H1 (cell line): ENCODE data around the gene PITRM1. TPM values are rescaled to one million over a fixed set of nuclear protein-coding genes. Genes with fewer than 3 reads are reported as not detected.

Experiments
- CHD1 ChIP-seq: IDR thresholded peaks from 2 replicates; pipeline ENCODE4 v1.6.1; 2012; ENCODE audit warnings: low read depth, low read length, improper control_type of control experiment
- polyA plus RNA-seq, 7 experiments: library from polyadenylated mRNA; depleted of rRNA in 3 of 7; stranded (reverse) in 5 of 7; unstranded in 2 of 7; fragments of >200 nt in 5 of 7; fragments of 200-250 nt in 2 of 7; gene quantifications; 1 replicate in 5 of 7; 2 replicates in 1 of 7; 4 replicates in 1 of 7; pipeline versions ENCODE4 v1.2.1 to v1.2.3, GENCODE V29; 2011 to 2013; ENCODE audit warnings: missing spikeins in 2 of 7, mixed read lengths in 2 of 7
- total RNA-seq: library from RNA; stranded (reverse); fragmentation: NEBNext Ultra II Directional; extraction: Animal tissue kit (Norgen Biotek cat#: 25700); gene quantifications from 2 replicates; pipeline ENCODE4 v1.2.1, GENCODE V29; 2021
- TF ChIP-seq, protein P1 (sequence below): fragments of 300-600 bp; sonication (generic); IDR thresholded peaks from 2 replicates; pipeline ENCODE4 v1.7.1; 2012; ENCODE audit warnings: low read length, moderate library complexity, mild to moderate bottlenecking, inconsistent platforms; ENCODE audit not compliant: insufficient replicate concordance

Gene PITRM1
- total and polyA plus RNA-seq, 2 of the 8 experiments (the other 6 are each of a cell fraction or from before 2014, with no cell fraction given), result 18.6 to 31.5 TPM

DNA sequence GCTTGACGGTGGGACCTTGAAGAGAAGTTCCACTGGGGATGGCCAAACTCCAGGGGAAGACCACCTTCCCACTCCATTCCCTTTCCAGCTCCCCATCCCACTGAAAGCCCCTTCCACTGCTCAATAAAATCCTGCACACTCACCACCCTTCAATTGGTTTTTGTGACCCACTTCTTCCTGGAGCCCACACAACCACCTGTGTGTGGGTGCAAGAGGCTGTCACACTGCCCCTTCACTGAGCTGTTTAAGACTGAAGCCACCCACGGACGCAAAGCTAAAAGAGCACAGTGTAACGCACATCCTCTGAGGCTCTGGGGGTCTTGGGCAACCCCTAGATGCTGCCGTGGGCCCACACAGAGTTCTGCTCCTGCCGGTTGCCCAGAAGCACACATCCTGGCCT is 12.8 kb upstream of the PITRM1 start (continued):
- TF ChIP-seq, protein P1, sequence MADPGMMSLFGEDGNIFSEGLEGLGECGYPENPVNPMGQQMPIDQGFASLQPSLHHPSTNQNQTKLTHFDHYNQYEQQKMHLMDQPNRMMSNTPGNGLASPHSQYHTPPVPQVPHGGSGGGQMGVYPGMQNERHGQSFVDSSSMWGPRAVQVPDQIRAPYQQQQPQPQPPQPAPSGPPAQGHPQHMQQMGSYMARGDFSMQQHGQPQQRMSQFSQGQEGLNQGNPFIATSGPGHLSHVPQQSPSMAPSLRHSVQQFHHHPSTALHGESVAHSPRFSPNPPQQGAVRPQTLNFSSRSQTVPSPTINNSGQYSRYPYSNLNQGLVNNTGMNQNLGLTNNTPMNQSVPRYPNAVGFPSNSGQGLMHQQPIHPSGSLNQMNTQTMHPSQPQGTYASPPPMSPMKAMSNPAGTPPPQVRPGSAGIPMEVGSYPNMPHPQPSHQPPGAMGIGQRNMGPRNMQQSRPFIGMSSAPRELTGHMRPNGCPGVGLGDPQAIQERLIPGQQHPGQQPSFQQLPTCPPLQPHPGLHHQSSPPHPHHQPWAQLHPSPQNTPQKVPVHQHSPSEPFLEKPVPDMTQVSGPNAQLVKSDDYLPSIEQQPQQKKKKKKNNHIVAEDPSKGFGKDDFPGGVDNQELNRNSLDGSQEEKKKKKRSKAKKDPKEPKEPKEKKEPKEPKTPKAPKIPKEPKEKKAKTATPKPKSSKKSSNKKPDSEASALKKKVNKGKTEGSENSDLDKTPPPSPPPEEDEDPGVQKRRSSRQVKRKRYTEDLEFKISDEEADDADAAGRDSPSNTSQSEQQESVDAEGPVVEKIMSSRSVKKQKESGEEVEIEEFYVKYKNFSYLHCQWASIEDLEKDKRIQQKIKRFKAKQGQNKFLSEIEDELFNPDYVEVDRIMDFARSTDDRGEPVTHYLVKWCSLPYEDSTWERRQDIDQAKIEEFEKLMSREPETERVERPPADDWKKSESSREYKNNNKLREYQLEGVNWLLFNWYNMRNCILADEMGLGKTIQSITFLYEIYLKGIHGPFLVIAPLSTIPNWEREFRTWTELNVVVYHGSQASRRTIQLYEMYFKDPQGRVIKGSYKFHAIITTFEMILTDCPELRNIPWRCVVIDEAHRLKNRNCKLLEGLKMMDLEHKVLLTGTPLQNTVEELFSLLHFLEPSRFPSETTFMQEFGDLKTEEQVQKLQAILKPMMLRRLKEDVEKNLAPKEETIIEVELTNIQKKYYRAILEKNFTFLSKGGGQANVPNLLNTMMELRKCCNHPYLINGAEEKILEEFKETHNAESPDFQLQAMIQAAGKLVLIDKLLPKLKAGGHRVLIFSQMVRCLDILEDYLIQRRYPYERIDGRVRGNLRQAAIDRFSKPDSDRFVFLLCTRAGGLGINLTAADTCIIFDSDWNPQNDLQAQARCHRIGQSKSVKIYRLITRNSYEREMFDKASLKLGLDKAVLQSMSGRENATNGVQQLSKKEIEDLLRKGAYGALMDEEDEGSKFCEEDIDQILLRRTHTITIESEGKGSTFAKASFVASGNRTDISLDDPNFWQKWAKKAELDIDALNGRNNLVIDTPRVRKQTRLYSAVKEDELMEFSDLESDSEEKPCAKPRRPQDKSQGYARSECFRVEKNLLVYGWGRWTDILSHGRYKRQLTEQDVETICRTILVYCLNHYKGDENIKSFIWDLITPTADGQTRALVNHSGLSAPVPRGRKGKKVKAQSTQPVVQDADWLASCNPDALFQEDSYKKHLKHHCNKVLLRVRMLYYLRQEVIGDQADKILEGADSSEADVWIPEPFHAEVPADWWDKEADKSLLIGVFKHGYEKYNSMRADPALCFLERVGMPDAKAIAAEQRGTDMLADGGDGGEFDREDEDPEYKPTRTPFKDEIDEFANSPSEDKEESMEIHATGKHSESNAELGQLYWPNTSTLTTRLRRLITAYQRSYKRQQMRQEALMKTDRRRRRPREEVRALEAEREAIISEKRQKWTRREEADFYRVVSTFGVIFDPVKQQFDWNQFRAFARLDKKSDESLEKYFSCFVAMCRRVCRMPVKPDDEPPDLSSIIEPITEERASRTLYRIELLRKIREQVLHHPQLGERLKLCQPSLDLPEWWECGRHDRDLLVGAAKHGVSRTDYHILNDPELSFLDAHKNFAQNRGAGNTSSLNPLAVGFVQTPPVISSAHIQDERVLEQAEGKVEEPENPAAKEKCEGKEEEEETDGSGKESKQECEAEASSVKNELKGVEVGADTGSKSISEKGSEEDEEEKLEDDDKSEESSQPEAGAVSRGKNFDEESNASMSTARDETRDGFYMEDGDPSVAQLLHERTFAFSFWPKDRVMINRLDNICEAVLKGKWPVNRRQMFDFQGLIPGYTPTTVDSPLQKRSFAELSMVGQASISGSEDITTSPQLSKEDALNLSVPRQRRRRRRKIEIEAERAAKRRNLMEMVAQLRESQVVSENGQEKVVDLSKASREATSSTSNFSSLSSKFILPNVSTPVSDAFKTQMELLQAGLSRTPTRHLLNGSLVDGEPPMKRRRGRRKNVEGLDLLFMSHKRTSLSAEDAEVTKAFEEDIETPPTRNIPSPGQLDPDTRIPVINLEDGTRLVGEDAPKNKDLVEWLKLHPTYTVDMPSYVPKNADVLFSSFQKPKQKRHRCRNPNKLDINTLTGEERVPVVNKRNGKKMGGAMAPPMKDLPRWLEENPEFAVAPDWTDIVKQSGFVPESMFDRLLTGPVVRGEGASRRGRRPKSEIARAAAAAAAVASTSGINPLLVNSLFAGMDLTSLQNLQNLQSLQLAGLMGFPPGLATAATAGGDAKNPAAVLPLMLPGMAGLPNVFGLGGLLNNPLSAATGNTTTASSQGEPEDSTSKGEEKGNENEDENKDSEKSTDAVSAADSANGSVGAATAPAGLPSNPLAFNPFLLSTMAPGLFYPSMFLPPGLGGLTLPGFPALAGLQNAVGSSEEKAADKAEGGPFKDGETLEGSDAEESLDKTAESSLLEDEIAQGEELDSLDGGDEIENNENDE, result no peak
- TF ChIP-seq CHD1, result no peak
